AG08396 (cell line): Measurements from ENCODE around the gene TBC1D32.
"Not testable (repeated sequence)": the region's sequence is repeated elsewhere in the genome, so short reads cannot be mapped to it uniquely, and the experiment has no call there.

Experiments
- DNase-seq: peaks from one replicate; pipeline ENCODE4 v3.0.0; 2012; ENCODE audit warnings: low spot score, mixed read lengths

The TBC1D32 gene, protein sequence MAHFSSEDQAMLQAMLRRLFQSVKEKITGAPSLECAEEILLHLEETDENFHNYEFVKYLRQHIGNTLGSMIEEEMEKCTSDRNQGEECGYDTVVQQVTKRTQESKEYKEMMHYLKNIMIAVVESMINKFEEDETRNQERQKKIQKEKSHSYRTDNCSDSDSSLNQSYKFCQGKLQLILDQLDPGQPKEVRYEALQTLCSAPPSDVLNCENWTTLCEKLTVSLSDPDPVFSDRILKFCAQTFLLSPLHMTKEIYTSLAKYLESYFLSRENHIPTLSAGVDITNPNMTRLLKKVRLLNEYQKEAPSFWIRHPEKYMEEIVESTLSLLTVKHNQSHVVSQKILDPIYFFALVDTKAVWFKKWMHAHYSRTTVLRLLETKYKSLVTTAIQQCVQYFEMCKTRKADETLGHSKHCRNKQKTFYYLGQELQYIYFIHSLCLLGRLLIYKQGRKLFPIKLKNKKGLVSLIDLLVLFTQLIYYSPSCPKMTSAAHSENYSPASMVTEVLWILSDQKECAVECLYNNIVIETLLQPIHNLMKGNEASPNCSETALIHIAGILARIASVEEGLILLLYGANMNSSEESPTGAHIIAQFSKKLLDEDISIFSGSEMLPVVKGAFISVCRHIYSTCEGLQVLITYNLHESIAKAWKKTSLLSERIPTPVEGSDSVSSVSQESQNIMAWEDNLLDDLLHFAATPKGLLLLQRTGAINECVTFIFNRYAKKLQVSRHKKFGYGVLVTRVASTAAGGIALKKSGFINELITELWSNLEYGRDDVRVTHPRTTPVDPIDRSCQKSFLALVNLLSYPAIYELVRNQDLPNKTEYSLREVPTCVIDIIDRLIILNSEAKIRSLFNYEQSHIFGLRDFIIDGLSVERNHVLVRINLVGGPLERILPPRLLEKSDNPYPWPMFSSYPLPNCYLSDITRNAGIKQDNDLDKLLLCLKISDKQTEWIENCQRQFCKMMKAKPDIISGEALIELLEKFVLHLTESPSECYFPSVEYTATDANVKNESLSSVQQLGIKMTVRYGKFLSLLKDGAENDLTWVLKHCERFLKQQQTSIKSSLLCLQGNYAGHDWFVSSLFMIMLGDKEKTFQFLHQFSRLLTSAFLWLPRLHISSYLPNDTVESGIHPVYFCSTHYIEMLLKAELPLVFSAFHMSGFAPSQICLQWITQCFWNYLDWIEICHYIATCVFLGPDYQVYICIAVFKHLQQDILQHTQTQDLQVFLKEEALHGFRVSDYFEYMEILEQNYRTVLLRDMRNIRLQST

DNA sequence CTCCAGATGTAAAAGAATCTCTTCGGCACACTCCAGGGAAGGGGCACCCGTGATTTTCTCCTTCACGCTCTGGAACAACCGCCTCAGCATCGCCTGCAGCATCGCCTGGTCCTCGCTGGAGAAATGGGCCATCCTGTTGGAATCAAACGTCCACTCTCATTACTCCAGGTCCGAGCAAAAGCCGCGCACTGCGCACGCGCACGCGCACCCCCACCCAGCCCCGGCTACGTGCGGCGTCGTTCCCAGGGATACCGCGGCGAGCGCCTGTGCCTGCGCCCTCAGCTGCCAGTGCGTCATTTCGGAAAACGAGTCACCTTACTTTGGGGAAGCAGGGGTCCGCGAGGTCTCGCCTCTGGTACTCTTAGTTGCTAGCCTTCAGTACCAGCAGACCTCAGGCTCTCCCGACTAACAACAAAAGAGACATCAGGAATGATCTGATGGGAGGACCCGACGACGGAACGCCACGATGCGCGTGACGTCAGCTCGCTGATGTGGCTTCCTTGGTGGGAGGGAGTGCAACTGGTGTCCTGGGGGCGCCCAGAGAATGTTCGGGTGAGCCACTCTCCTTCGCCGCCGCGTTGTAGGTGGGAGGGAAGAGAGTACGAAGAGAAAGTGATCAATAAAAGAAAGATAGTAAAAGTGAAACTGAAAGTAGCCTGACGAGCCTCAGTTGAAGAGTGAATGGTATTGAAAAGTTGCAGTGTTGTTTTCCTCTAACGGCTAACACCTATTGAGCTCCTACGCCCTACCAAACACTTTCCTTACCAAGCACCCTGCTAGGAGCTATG lies at the start of gene TBC1D32:
Gene TBC1D32, minus strand, starts transcription at position 182 of the 788 bp plus-strand sequence. Its CDS starts 50 bp downstream, at position 132.
- DNase-seq: peak; percentile 97

DNA sequence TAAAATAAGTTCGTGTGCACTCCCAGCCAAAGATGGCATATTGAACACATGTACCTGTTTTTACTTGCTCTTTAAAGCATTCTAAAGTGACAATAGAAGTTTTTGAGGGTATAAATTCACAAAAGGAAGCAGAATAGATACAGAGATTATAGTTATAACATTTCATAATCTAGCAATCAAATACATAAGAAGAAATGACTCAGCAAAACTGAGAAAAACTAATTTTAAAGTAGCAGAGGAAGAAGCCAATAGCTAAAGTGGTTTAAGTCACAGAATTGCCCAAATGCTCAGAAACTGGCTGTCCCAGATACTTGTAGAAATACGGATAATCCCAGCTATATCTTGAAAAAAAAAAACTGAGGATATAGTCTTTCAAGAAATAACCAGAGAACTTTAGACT lies 49.2 kb upstream of the TBC1D32 start:
- no peak for DNase-seq

DNA sequence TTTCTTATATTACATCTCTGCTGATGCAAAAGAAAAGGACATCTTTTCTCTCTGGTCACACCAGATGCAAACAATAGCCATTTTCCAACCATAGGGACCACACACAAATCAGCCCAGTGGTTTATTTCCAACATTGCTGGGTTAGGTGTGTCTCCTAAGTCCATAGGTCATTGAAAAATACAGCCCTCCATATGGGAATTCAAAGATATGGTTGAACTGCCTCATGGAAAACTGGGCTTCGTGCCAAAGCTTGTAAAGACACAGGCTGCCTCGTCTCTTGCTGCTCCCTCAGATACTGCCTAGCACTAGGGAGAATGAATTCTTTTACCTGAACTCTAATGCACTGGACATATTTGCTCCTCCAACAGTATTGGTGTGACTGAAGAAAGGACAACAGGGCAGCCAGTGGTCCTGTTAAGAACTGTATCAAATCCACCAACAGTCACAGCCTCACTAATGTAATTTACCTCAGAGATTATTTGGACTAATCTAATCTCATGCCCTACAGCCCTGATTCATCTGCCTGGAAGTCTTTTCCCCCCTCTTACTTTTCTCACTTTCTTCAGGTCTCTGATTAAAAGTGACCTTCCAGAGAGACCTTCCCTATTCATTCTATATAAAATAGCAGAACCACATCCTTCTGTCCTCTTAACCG lies 48.3 kb upstream of the TBC1D32 start:
- no peak for DNase-seq

DNA sequence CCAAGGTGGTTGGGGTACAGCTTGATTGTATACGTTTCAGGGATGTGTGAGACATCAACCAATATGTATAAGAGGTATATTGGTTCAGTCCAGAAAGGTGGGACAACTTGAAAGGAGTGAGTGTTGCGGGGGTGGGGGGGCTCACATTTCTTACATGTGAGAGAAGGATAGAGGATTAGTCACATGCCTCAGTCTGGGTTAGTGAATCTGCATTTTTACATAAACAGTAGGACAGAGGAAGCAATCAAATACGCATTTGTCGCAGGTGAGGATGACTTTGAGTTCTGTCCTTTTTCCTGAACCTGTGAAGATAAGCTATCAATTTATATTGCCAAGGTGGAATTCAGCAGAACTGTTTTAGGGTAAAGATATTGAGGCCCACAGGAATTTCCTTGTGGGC lies 42.1 kb upstream of the TBC1D32 start:
- DNase-seq: no peak

DNA sequence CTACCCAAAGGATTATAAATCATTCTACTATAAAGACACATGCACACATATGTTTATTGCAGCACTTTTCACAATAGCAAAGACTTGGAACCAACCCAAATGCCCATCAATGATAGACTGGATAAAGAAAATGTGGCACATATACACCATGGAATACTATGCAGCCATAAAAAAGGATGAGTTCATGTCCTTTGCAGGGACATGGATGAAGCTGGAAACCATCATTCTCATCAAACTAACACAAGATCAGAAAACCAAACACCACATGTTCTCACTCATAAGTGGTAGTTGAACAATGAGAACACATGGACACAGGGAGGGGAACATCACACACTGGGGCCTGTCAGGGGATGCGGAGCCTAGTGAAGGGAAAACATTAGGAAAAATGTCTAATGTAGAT lies 39.9 kb upstream of the TBC1D32 start:
- DNase-seq: not testable (repeated sequence)

GRCh38 chr6:121365536-121366521 lies 31.5 kb upstream of the TBC1D32 start:
- DNase-seq: no peak

GRCh38 chr6:121356575-121356974 lies 22.3 kb upstream of the TBC1D32 start:
- no peak for DNase-seq

DNA sequence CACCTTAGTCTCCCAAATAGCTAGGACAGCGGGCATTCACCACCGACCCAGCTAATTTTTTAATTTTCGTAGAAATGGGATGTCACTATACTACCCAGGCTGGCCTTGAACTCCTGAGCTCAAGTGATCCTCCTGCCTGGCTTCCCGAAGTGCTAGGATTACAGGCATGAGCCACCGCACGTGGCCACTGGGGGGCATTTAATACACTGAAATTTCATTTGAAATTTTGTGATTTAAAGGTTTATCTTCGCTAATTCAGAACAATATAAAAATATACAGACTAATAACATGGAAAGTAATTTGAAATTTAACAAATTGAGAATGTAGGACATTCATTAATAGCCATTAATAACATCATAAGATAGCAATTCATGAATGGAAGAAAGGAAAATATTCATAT lies 20.5 kb upstream of the TBC1D32 start:
- no peak for DNase-seq

GRCh38 chr6:121352941-121353340 lies 18.7 kb upstream of the TBC1D32 start:
- no peak for DNase-seq

- DNase-seq: no peak
Observed at GRCh38 chr6:121351916-121352315, 17.6 kb upstream of the TBC1D32 start.

- no peak for DNase-seq
Observed at GRCh38 chr6:121349596-121349995, 15.3 kb upstream of the TBC1D32 start.

GRCh38 chr6:121347484-121347883 lies 13.2 kb upstream of the TBC1D32 start:
- DNase-seq: no peak

GRCh38 chr6:121344539-121344938 lies 10.3 kb upstream of the TBC1D32 start:
- DNase-seq: no peak

DNA sequence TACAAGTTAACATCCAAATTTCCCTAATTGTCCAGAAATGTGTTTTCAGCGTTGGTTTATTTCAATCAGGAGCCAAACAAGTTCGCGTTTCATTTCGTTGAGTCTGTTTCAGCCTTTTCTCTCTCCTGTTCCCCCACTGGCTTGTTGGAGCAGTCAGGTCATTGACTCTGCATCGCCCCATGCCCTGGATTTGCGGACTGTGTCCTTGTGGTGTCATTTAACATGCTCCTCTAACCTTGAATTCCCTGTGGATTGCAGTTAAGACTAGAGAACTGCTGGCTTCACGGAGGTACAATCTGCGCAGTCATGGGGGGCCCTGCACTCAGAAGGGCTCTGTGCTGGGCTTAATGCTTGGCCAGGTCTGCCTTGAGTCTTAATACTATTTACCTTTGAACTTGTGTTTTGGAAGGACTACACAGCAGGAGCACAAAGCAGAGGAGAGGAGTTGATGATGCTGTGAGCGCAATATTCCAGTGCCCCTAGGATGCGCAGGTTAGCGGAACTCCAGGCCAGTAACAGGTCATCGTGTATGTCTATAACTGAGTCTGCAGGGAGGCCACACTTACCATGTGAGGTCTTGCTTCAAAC lies 5.5 kb upstream of the TBC1D32 start:
- DNase-seq: no peak

DNA sequence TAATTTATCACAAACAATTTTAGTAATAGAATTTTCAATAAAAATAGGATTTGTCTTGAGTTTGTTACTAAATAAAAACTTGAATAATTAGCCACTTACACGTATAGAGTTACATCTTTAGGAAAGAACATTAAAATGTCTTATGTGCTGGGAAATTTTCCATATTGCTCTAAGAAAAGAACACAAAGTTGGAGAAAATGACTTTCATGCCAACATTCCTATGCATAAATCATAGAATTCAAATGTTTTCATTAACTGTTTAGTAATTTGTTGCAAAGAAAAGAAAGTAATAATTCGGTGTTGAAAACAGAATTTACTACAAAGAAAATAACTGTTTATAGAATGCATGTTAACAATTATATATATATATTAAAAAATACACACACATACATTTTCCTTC lies 4.7 kb upstream of the TBC1D32 start:
- no peak for DNase-seq

DNA sequence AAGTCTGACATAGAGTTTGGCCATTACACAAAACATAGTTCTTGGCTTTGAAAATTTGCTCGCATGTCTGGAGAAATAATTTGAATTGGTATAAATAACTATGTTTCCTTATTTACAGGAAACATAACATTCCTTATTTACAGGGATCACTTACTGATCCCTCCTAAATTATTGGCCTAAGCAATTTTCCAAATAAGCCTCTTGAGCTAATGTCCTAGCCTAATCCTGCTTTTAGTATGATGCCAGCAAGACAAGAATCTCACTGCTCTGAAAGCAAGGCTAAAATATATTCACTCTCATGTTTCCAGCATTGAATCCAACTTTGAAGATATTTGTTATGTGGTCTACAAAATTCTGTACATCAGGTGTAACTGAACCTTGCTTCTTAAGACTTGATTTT lies 4.1 kb upstream of the TBC1D32 start:
- DNase-seq: no peak

DNA sequence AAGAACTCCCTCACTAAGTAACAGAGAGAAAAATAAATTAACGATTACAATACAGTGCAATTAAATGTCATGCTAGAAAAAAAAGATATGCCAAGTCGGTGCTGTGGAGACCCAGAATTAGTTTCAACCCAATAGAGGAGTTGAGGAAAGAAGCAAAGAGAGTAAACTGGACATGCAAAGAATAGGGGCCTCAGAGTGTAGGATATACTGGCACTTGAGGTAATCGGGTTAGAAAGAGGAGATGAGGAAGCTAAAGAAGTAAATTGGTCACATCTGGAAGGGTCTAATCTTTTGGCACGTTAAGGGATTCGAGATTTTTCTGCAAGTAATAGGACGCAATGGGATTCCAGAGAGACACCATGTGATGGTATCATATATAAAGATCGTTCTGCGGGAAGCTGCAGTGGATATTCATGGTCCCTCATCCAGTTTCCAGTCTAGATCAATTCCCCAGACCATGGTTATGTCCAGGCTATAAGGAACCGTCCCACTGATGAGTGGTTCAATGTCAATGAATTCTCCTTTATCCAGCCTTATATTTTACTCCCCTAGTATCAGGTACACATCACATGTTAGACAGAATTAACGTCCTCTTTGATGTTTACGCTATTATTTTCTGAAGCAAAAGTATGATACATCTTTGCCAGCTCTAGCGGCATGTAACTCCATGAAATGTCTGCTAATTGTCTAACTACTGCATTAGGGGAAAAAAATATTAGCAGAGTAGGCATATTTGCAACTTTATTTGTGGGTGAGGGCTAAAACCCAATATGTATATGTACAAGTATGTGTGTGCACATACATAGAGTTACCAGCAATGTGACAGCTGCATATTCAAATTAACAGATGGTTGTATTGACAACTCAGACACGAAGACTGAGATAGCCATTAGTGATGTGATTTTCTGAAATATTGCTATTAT lies 1.1 kb upstream of the TBC1D32 start:
- DNase-seq: no peak

DNA sequence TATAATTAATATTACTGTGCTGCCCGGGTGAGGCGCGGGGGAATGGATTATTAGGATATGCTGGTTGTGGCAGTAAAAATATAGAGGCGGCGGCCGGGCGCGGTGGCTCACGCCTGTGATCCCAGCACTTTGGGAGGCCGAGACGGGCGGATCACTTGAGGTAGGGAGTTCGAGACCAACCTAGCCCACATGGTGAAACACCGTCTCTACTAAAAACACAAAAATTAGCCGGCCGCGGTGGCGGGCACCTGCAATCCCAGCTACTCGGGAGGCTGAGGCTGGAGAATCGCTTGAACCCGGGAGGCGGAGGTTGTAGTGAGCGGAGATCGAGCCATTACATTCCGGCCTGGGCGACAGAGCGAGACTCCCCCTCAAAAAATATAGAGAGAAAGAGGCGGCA lies 586 bp downstream of the TBC1D32 start:
- not testable (repeated sequence) for DNase-seq
